Esophagus muscularis mucosa (tissue), 4 donors: ENCODE measurements around the gene ALS2. TPM values are rescaled to one million over a fixed set of nuclear protein-coding genes. Genes with fewer than 3 reads are reported as not detected.

ENCODE experiments used
- DNase-seq: peaks from one replicate; pipeline ENCODE4 v3.0.0-alpha.2; 2017; ENCODE audit errors: extremely low spot score
- H3K27ac ChIP-seq, 4 donors: fragments of 200-600 bp; sonication (generic); replicated peaks in 1 of 4; 1 replicate in 3 of 4; 2 replicates in 1 of 4; pipeline ENCODE4 v1.5.1; 2016 to 2019; ENCODE audit warnings: mild to moderate bottlenecking in 1 of 4
- H3K27me3 ChIP-seq, 4 donors: fragments of 200-600 bp; sonication (generic); one replicate each; pipeline versions ENCODE4 v1.5.1 to v1.6.0; 2016 to 2019
- H3K36me3 ChIP-seq, 4 donors: fragments of 200-600 bp; sonication (generic); one replicate each; pipeline ENCODE4 v1.5.1; 2016 to 2019
- H3K4me1 ChIP-seq, 4 donors: fragments of 200-600 bp; sonication (generic); one replicate each; pipeline ENCODE4 v1.5.1; 2016 to 2019
- H3K4me3 ChIP-seq, 4 donors: fragments of 200-600 bp; sonication (generic); 1 replicate in 2 of 4; 2 replicates in 2 of 4; pipeline ENCODE4 v1.5.1; 2016 to 2019; ENCODE audit warnings: mild to moderate bottlenecking in 4 of 4, moderate library complexity in 1 of 4
- H3K9me3 ChIP-seq, 4 donors: fragments of 200-600 bp; sonication (generic); 1 replicate in 3 of 4; 2 replicates in 1 of 4; pipeline ENCODE4 v1.5.1; 2016 to 2019
- EP300 ChIP-seq: sonication (generic); formaldehyde crosslinking; IDR thresholded peaks from one replicate; pipeline ENCODE4 v1.6.1; 2017; ENCODE audit warnings: antibody characterized with exemption
- POLR2A ChIP-seq: fragments of 450-650 bp; IDR thresholded peaks from one replicate; pipeline ENCODE4 v1.6.1; 2017; ENCODE audit warnings: antibody characterized with exemption, moderate library complexity, mild to moderate bottlenecking, low read depth
- POLR2AphosphoS5 ChIP-seq, 2 donors: sonication (generic); formaldehyde crosslinking; IDR thresholded peaks; one replicate each; pipeline ENCODE4 v1.6.1; 2017; ENCODE audit warnings: antibody characterized with exemption in 2 of 2
- WGBS: methylation state at CpG from one replicate; pipeline ENCODE4 v1.1.5; 2018; 5-methylcytosine and 5-hydroxymethylcytosine counted together
- intact Hi-C: fragments of 100-400 bp; cut with DNase I; formaldehyde crosslinking; loops from one replicate; pipeline ENCODE4 v1.15.1; 2023
- total RNA-seq, 4 donors: library from RNA; depleted of rRNA; stranded (reverse); fragments of >200 nt; gene quantifications; one replicate each; pipeline versions ENCODE4 v1.1.0 to v1.2.1, GENCODE V29; 2016
- TF ChIP-seq, protein P1 (sequence below), 3 experiments: fragments of 200-600 bp in 2 of 3; fragments of 450-650 bp in 1 of 3; sonication (generic) in 2 of 3; IDR thresholded peaks; one replicate each; pipeline ENCODE4 v1.5.1; 2017 to 2019; ENCODE audit warnings: antibody characterized with exemption in 3 of 3, mild to moderate bottlenecking in 2 of 3, moderate library complexity in 1 of 3

The ALS2 gene
- total RNA-seq, 4 donors from 2014 or later, result 12.6 to 22.4 (median 17.0) TPM

- Histone ChIP-seq H3K27ac (no peak overlapping the region), H3K36me3 (no peaks in the 10 kb centered on the region), H3K9me3 (no peaks in the 10 kb centered on the region), H3K4me1 (no peaks in the 10 kb centered on the region), H3K27me3 (no peaks in the 10 kb centered on the region), H3K4me3 (no peak overlapping the region)
- 81% methylated on average over 7 of the region's 7 CpGs for WGBS
- no peak for DNase-seq
- intact Hi-C loops, result loop anchor here (10.0 kb wide), 1 partner anchor 236 kb away; the partner anchor contains the start of gene FZD7
- TF ChIP-seq EP300, result no peak
- TF ChIP-seq POLR2AphosphoS5 (IDR thresholded peaks at IDR 0.05), result no peak
- no peak for TF ChIP-seq POLR2A
- TF ChIP-seq, protein P1, sequence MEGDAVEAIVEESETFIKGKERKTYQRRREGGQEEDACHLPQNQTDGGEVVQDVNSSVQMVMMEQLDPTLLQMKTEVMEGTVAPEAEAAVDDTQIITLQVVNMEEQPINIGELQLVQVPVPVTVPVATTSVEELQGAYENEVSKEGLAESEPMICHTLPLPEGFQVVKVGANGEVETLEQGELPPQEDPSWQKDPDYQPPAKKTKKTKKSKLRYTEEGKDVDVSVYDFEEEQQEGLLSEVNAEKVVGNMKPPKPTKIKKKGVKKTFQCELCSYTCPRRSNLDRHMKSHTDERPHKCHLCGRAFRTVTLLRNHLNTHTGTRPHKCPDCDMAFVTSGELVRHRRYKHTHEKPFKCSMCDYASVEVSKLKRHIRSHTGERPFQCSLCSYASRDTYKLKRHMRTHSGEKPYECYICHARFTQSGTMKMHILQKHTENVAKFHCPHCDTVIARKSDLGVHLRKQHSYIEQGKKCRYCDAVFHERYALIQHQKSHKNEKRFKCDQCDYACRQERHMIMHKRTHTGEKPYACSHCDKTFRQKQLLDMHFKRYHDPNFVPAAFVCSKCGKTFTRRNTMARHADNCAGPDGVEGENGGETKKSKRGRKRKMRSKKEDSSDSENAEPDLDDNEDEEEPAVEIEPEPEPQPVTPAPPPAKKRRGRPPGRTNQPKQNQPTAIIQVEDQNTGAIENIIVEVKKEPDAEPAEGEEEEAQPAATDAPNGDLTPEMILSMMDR (IDR thresholded peaks at IDR 0.05), result no peak
Measured at GRCh38 chr2:201798252-201798913, 17.6 kb upstream of the ALS2 start.

- DNase-seq, result no peak
- Histone ChIP-seq H3K4me3 (no peak overlapping the region), H3K4me1 (no peaks in the 10 kb centered on the region), H3K36me3 (no peaks in the 10 kb centered on the region), H3K27me3 (no peaks in the 10 kb centered on the region), H3K27ac (no peak overlapping the region), H3K9me3 (no peaks in the 10 kb centered on the region)
- intact Hi-C loops, result loop anchor here (2.0 to 10.0 kb wide), 2 partner anchors 237 to 381 kb away; partner anchors contain the start of gene FZD7
- TF ChIP-seq POLR2A, result no peak
- TF ChIP-seq, protein P1 (IDR thresholded peaks at IDR 0.05), result no peak
- TF ChIP-seq POLR2AphosphoS5 (IDR thresholded peaks at IDR 0.05), result no peak
- TF ChIP-seq EP300, result no peak
- WGBS, result 66% methylated on average over 5 of the region's 5 CpGs
Measured at GRCh38 chr2:201797175-201797840, 16.6 kb upstream of the ALS2 start.

- TF ChIP-seq POLR2AphosphoS5 (IDR thresholded peaks at IDR 0.05) (no peak), POLR2A (no peak), EP300 (no peak)
- TF ChIP-seq, protein P1 (IDR thresholded peaks at IDR 0.05), result no peak
- Histone ChIP-seq H3K4me3 (no peak overlapping the region), H3K4me1 (no peaks in the 10 kb centered on the region), H3K27me3 (no peaks in the 10 kb centered on the region), H3K9me3 (no peaks in the 10 kb centered on the region), H3K27ac (no peak overlapping the region), H3K36me3 (no peaks in the 10 kb centered on the region)
- DNase-seq, result no peak
- intact Hi-C loops, result loop anchor here (2.0 to 10.0 kb wide), 2 partner anchors 238 to 382 kb away; partner anchors contain the start of gene FZD7
Measured at GRCh38 chr2:201796478-201796865, 15.7 kb upstream of the ALS2 start.

DNA sequence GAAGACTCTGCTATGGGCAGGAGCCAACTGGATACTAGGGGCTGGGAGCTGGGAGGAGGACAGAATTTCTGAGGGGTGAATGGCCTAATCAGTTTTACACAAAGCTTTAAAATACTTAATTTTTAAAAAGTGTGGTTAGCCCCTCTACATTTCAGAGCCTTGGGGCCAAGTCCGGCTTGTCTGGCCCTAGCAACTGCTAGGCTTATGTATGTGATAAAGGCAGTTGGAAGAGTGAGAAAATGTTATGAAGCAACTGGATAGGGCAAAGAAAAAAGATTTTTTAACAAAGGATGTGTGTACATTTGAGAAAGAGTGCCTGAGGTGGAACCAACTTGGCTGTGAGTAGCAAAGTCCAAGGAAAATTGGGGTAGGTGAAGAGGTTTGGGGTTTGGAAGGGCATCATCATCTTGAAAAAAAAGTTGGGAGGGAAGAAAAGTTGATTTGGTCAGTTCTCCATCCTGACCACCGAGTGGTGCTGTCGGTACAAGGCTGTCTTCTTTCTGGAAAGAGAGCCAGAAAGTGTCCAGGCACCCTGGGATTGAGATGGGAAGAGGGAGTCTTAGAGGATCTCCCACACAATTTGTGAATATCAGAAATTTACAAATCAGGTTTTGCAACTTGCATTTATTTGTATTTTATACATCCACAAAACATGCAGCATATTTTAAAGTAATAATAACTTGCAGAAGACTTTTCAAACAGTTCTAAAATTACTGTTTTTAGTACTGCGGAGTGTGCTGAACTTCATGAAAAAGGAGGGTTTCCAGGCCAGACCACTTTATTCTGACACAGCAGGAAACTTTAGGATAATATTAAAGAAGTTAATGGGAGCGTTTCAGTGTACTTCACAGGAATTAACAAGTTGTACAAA is 15.1 kb upstream of the ALS2 start:
- no peaks in the 10 kb centered on the region for H3K36me3 ChIP-seq
- no peak for DNase-seq
- whole genome bisulfite sequencing, result 32% methylated on average over 5 of the region's 5 CpGs
- H3K4me3 ChIP-seq, result no peak overlapping the region
- no peaks in the 10 kb centered on the region for H3K27me3 ChIP-seq
- TF ChIP-seq POLR2AphosphoS5 (IDR thresholded peaks at IDR 0.05), result no peak
- TF ChIP-seq, protein P1 (IDR thresholded peaks at IDR 0.05), result peak; percentile 62 to 67 (median 63)
- intact Hi-C loops, result loop anchor here (2.0 to 10.0 kb wide), 2 partner anchors 239 to 383 kb away; partner anchors contain the start of gene FZD7
- H3K4me1 ChIP-seq, result no peaks in the 10 kb centered on the region
- no peaks in the 10 kb centered on the region for H3K9me3 ChIP-seq
- H3K27ac ChIP-seq, result no peak overlapping the region
